Naive B cell (primary cell): ENCODE data around the gene GRIN3B. TPM values are rescaled to one million over a fixed set of nuclear protein-coding genes. Genes with fewer than 3 reads are reported as not detected.

Source experiments
- ATAC-seq, 2 donors: fragments of 150-1000 bp; cut with Tn5 transposase; 2 replicates each; pipeline ENCODE4 v1.10.0; 2021; ENCODE audit warnings: low read depth in 2 of 2, mild to moderate bottlenecking in 2 of 2, moderate library complexity in 2 of 2
- DNase-seq: peaks from one replicate; pipeline ENCODE4 v3.0.0; 2022
- H3K27ac Mint-ChIP-seq, 6 donors: one replicate each; pipeline ENCODE4 v1.8.0; 2020 to 2022; ENCODE audit warnings: mild to moderate bottlenecking in 6 of 6, mixed read lengths in 6 of 6, moderate library complexity in 5 of 6, inconsistent platforms in 2 of 6
- H3K27me3 Mint-ChIP-seq, 3 donors: one replicate each; pipeline ENCODE4 v1.8.0; 2021 to 2022; ENCODE audit warnings: mixed read lengths in 3 of 3, mild to moderate bottlenecking in 1 of 3
- H3K36me3 Mint-ChIP-seq, 2 donors: one replicate each; pipeline ENCODE4 v1.8.0; 2020 to 2022; ENCODE audit warnings: mixed read lengths in 2 of 2, inconsistent platforms in 1 of 2, mild to moderate bottlenecking in 1 of 2
- H3K4me1 Mint-ChIP-seq, 3 donors: one replicate each; pipeline ENCODE4 v1.8.0; 2020 to 2022; ENCODE audit warnings: mixed read lengths in 3 of 3, inconsistent platforms in 1 of 3, mild to moderate bottlenecking in 1 of 3, moderate library complexity in 1 of 3
- H3K4me3 Mint-ChIP-seq, 8 donors: one replicate each; pipeline ENCODE4 v1.8.0; 2020 to 2022; ENCODE audit warnings: mild to moderate bottlenecking in 8 of 8, mixed read lengths in 8 of 8, moderate library complexity in 8 of 8, inconsistent platforms in 2 of 8
- H3K9me3 Mint-ChIP-seq, 7 donors: one replicate each; pipeline ENCODE4 v1.8.0; 2020 to 2022; ENCODE audit warnings: mixed read lengths in 7 of 7, mild to moderate bottlenecking in 5 of 7, inconsistent platforms in 2 of 7, moderate library complexity in 1 of 7
- polyA plus RNA-seq, 6 donors: library from polyadenylated mRNA; unstranded; fragments of 300-500 nt; fragmentation: Illumina TruSeq; gene quantifications; one replicate each; pipeline ENCODE4 v1.2.3, GENCODE V29; 2021; ENCODE audit warnings: low read depth in 6 of 6

The GRIN3B gene
- polyA plus RNA-seq, 6 donors from 2014 or later: not detected

- H3K27ac Mint-ChIP-seq: peak overlapping the region in 2 of 6 donors; percentile 10 to 24
Measured at GRCh38 chr19:1055886-1056620, 55.8 kb downstream of the GRIN3B start.

GRCh38 chr19:1057176-1057855 lies 57.1 kb downstream of the GRIN3B start:
- H3K36me3 Mint-ChIP-seq: peaks cover 23 to 34% of the 10 kb centered on the region in 2 donors
- peaks cover 9 to 25% (median 10%) of the 10 kb centered on the region in 3 donors for H3K4me1 Mint-ChIP-seq
- DNase-seq: peak; percentile 50
- peak overlapping the region in 4 of 6 donors; percentile 35 to 85 (median 70) for H3K27ac Mint-ChIP-seq
- H3K27me3 Mint-ChIP-seq: no peaks in the 10 kb centered on the region
- peaks cover 10 to 55% (median 23%) of the 10 kb centered on the region in 7 donors for H3K9me3 Mint-ChIP-seq
- peak; percentile 30 to 51 for ATAC-seq
- H3K4me3 Mint-ChIP-seq: peak overlapping the region in 2 of 8 donors; percentile 1 to 58

More at GRCh38 chr19:1055886-1056620, 55.8 kb downstream of the GRIN3B start:
- peaks cover 9 to 27% (median 10%) of the 10 kb centered on the region in 3 donors for H3K4me1 Mint-ChIP-seq
- H3K27me3 Mint-ChIP-seq: no peaks in the 10 kb centered on the region
- H3K4me3 Mint-ChIP-seq: peak overlapping the region in 2 of 8 donors; percentile 47 to 78
- H3K9me3 Mint-ChIP-seq: peaks cover 10 to 55% (median 23%) of the 10 kb centered on the region in 7 donors
- no peak for ATAC-seq
- no peak for DNase-seq
- peaks cover 23 to 39% of the 10 kb centered on the region in 2 donors for H3K36me3 Mint-ChIP-seq

- peaks cover 23 to 34% of the 10 kb centered on the region in 2 donors for H3K36me3 Mint-ChIP-seq
- DNase-seq (no peak), ATAC-seq (peak in 1 of 2 donors; percentile 52)
- H3K9me3 Mint-ChIP-seq: peaks cover 10 to 52% (median 23%) of the 10 kb centered on the region in 7 donors
- no peak overlapping the region for H3K4me3 Mint-ChIP-seq
- H3K27me3 Mint-ChIP-seq: no peaks in the 10 kb centered on the region
- no peak overlapping the region for H3K27ac Mint-ChIP-seq
- peaks cover 7 to 29% (median 9%) of the 10 kb centered on the region in 3 donors for H3K4me1 Mint-ChIP-seq
Measured at GRCh38 chr19:1058112-1058511, 57.9 kb downstream of the GRIN3B start.

Other genes starting within 250 kb of the GRIN3B start
- gene MISP, start 249.3 kb upstream of the GRIN3B start, polyA plus RNA-seq: not detected
- 100 to 1,000 TPM in 5 of 6 donors, 10 to 100 TPM in 1; 70.5 to 209 (median 124) TPM for gene PTBP1, start 203.0 kb upstream of the GRIN3B start, polyA plus RNA-seq
- gene PLPPR3, start 178.5 kb upstream of the GRIN3B start, polyA plus RNA-seq: not detected
- not detected for gene AZU1, start 172.6 kb upstream of the GRIN3B start, polyA plus RNA-seq
- not detected for gene PRTN3, start 159.4 kb upstream of the GRIN3B start, polyA plus RNA-seq
- gene ELANE, start 148.1 kb upstream of the GRIN3B start, polyA plus RNA-seq: not detected
- 1 to 10 TPM in 5 of 6 donors, not detected in 1; 1.2 to 3.2 (median 1.8) TPM for gene CFD, start 140.8 kb upstream of the GRIN3B start, polyA plus RNA-seq
- 10 to 100 TPM; 34.0 to 89.4 (median 51.1) TPM for gene MED16, start 107.2 kb upstream of the GRIN3B start, polyA plus RNA-seq
- gene RNU6-9, start 106.9 kb upstream of the GRIN3B start, polyA plus RNA-seq: not detected
- gene R3HDM4, start 87.2 kb upstream of the GRIN3B start, polyA plus RNA-seq: 100 to 1,000 TPM; 162 to 209 (median 175) TPM
- gene KISS1R, start 83.1 kb upstream of the GRIN3B start, polyA plus RNA-seq: under 1 TPM in 4 of 6 donors, not detected in 2; 0.17 to 0.42 (median 0.33) TPM
- 1 to 10 TPM in 1 of 6 donors, under 1 TPM in 5; 0.13 to 1.1 (median 0.59) TPM for gene ARID3A, start 74.4 kb upstream of the GRIN3B start, polyA plus RNA-seq
- 10 to 100 TPM; 39.9 to 64.1 (median 52.5) TPM for gene WDR18, start 16.1 kb upstream of the GRIN3B start, polyA plus RNA-seq
- gene TMEM259, start 20.7 kb downstream of the GRIN3B start, polyA plus RNA-seq: 10 to 100 TPM; 37.2 to 75.5 (median 49.5) TPM
- gene RNU6-2, start 21.1 kb downstream of the GRIN3B start, polyA plus RNA-seq: not detected
- 100 to 1,000 TPM; 408 to 648 (median 492) TPM for gene CNN2, start 26.2 kb downstream of the GRIN3B start, polyA plus RNA-seq
- 10 to 100 TPM in 4 of 6 donors, 1 to 10 TPM in 2; 9.4 to 22.5 (median 11.1) TPM for gene ABCA7, start 39.7 kb downstream of the GRIN3B start, polyA plus RNA-seq
- 100 to 1,000 TPM; 181 to 432 (median 210) TPM for gene ARHGAP45, start 66.7 kb downstream of the GRIN3B start, polyA plus RNA-seq
- gene POLR2E, start 95.0 kb downstream of the GRIN3B start, polyA plus RNA-seq: 100 to 1,000 TPM; 134 to 205 (median 174) TPM
- 100 to 1,000 TPM; 235 to 356 (median 314) TPM for gene GPX4, start 103.6 kb downstream of the GRIN3B start, polyA plus RNA-seq
- 1 to 10 TPM in 4 of 6 donors, under 1 TPM in 2; 0.78 to 2.3 (median 1.3) TPM for gene SBNO2, start 173.8 kb downstream of the GRIN3B start, polyA plus RNA-seq
- gene STK11, start 205.4 kb downstream of the GRIN3B start, polyA plus RNA-seq: 10 to 100 TPM; 11.5 to 28.1 (median 15.7) TPM
- not detected for gene CBARP, start 237.6 kb downstream of the GRIN3B start, polyA plus RNA-seq
- 100 to 1,000 TPM; 132 to 222 (median 199) TPM for gene ATP5F1D, start 241.3 kb downstream of the GRIN3B start, polyA plus RNA-seq
- gene MIDN, start 248.2 kb downstream of the GRIN3B start, polyA plus RNA-seq: 1 to 10 TPM in 5 of 6 donors, under 1 TPM in 1; 0.78 to 5.5 (median 2.7) TPM